ENCODE results near the gene TBATA. TPM values are rescaled to one million over a fixed set of nuclear protein-coding genes. Genes with fewer than 3 reads are reported as not detected.

Gene TBATA
- polyA plus RNA-seq, 1 of the 3 experiments (the other 2 are of a cell fraction): not detected

GRCh38 chr10:70809726-70810125 lies 24.5 kb upstream of the TBATA start:
- CTCF ChIA-PET: interaction anchor here (1.0 to 4.1 kb wide), 6 partner anchors 13 to 365 kb away, joined by 3 to 22 read pairs (median 3); no protein-coding TSS in a partner anchor
- no peak overlapping the region for H3K4me3 ChIP-seq (ENCODE audit: low read depth in 2 of 2, low read length in 1 of 2)
- H4K20me1 ChIP-seq (ENCODE audit: insufficient read depth): no peaks in the 10 kb centered on the region
- H3K4me1 ChIP-seq (ENCODE audit: control insufficient read depth in 1 of 2, insufficient read depth in 2 of 2, low read depth in 1 of 2, low read length in 1 of 2): peaks cover 0 to 4% of the 10 kb centered on the region in 2 experiments; a peak in 1 of 4 replicates
- no peak overlapping the region for H3K27ac ChIP-seq (ENCODE audit: low read depth in 2 of 2, low read length in 1 of 2)
- H3K27me3 ChIP-seq (ENCODE audit: insufficient read depth): no peaks in the 10 kb centered on the region
- H3K79me2 ChIP-seq (ENCODE audit: insufficient read depth): no peaks in the 10 kb centered on the region
- no peaks in the 10 kb centered on the region for H3K9me3 ChIP-seq
- no peaks in the 10 kb centered on the region for H3K36me3 ChIP-seq (replicated peaks in 1 of 2; ENCODE audit: control insufficient read depth in 1 of 2, insufficient read depth in 2 of 2, low read length in 1 of 2)
- 64% methylated on average over 2 of the region's 2 CpGs for WGBS (ENCODE audit: low lambda C conversion rate)
- DNase-seq: no peak
- no peak for TF ChIP-seq EP300 (IDR thresholded peaks at IDR 0.05; ENCODE audit: borderline replicate concordance in 1 of 2, low read depth in 1 of 2, low read length in 1 of 2)
- TF ChIP-seq ZBTB33 (IDR thresholded peaks at IDR 0.05; ENCODE audit: borderline replicate concordance, low read depth): no peak
- no peak for TF ChIP-seq CTCF (IDR thresholded peaks at IDR 0.05)
- no peak for TF ChIP-seq NRF1 (IDR thresholded peaks at IDR 0.05; ENCODE audit: low read depth, low read length)
- TF ChIP-seq MAX (IDR thresholded peaks at IDR 0.05; ENCODE audit: low read depth): no peak
- TF ChIP-seq USF1 (IDR thresholded peaks at IDR 0.05; ENCODE audit: borderline replicate concordance, low read depth): no peak
- no peak for TF ChIP-seq RFX5 (IDR thresholded peaks at IDR 0.05; ENCODE audit: low read length)
- no peak for TF ChIP-seq ELF1 (IDR thresholded peaks at IDR 0.05)
- no peak for TF ChIP-seq USF2 (IDR thresholded peaks at IDR 0.05; ENCODE audit: borderline replicate concordance, low read depth, low read length)
- TF ChIP-seq RXRA (IDR thresholded peaks at IDR 0.05; ENCODE audit: borderline replicate concordance, low read depth): no peak
- no peak overlapping the region for H3K4me2 ChIP-seq
- no peaks in the 10 kb centered on the region for H3F3A ChIP-seq (replicated peaks; ENCODE audit: insufficient read depth)
- H2AFZ ChIP-seq (ENCODE audit: low read depth): no peak overlapping the region
- H3K9me2 ChIP-seq: no peaks in the 10 kb centered on the region
- H3K9ac ChIP-seq: no peak overlapping the region
- POLR2A ChIA-PET: interaction anchor here (0.7 kb wide), 1 partner anchor 60 kb away, joined by 3 read pairs; no protein-coding TSS in a partner anchor
